Peyer's patch (tissue), 4 donors: ENCODE data around the gene PRND.

Experiments
- POLR2A ChIP-seq, 2 donors: fragments of 450-650 bp; IDR thresholded peaks; one replicate each; pipeline ENCODE4 v1.5.1; 2017; ENCODE audit warnings: antibody characterized with exemption in 2 of 2, mild to moderate bottlenecking in 2 of 2, moderate library complexity in 2 of 2
- TF ChIP-seq, protein P1 (sequence below), 6 experiments: fragments of 450-650 bp in 4 of 6; fragments of 200-600 bp in 2 of 6; sonication (generic) in 1 of 6; IDR thresholded peaks; one replicate each; pipeline ENCODE4 v1.5.1; 2017 to 2019; ENCODE audit warnings: antibody characterized with exemption in 6 of 6, mild to moderate bottlenecking in 3 of 6, moderate library complexity in 1 of 6

DNA sequence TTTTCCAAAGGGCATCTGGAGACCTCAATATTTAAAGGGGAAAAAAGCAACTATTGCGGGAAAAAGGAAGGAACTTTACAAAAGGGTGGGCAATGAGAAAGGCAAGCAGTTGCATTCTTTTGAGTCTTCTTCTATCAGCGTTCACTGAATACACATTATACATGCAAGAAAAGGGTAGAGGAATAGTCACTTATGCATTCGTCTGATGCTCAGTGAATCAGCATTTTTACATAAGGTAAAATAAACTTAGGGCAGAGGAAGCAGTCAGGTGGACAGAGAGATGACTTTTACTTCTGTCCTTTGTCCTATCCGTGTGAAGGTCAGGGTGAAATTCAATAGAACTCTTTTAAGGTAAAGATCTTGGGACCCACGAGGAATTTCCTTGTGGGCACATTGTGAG is 49.3 kb downstream of the PRND start:
- TF ChIP-seq, protein P1, sequence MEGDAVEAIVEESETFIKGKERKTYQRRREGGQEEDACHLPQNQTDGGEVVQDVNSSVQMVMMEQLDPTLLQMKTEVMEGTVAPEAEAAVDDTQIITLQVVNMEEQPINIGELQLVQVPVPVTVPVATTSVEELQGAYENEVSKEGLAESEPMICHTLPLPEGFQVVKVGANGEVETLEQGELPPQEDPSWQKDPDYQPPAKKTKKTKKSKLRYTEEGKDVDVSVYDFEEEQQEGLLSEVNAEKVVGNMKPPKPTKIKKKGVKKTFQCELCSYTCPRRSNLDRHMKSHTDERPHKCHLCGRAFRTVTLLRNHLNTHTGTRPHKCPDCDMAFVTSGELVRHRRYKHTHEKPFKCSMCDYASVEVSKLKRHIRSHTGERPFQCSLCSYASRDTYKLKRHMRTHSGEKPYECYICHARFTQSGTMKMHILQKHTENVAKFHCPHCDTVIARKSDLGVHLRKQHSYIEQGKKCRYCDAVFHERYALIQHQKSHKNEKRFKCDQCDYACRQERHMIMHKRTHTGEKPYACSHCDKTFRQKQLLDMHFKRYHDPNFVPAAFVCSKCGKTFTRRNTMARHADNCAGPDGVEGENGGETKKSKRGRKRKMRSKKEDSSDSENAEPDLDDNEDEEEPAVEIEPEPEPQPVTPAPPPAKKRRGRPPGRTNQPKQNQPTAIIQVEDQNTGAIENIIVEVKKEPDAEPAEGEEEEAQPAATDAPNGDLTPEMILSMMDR (IDR thresholded peaks at IDR 0.05): no peak
- TF ChIP-seq POLR2A (IDR thresholded peaks at IDR 0.05): no peak
